ENCODE results near the gene ANKRD6.

ANKRD6 gene

GRCh38 chr6:89414215-89414614 lies 18.7 kb upstream of the ANKRD6 start:
- DNase-seq, result no peak

DNA sequence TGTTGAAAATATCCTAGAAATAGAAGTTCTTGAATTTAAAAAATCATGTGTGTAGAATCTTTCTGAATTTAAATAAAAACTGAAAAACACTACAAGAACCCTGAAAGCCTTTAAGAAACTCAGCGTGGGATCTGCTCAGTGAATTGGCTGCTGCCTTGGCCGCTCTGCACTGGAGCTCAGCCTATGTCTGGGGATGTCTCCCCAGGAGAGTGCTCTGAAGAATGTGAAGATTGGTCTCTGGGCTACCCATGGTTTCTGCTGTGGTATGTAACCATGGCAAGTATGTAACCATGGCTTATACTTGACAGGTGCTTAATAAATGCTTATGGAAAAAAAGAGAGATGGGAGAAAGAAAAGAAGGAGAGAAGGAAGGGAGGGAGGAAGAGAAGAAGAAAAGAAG lies 17.8 kb upstream of the ANKRD6 start:
- DNase-seq, result no peak

DNA sequence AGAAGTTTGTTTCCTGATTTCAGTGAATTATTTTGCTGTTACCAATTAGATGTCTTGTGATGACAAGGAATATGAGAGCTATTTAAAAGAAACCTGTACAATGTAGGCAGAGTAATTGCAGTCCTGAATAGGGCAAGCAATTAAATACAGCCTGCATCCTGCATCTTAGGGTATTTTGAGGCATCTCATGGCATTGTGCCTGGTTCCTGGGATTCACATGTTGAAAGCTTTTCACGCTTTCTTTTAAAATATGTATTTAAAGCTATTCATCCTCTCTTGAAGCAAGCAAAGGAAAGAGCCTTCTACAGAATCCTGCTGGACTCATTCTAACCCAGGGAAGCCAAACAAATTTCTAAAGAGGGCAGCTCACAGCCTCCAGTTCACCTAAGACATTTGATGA lies 16.2 kb upstream of the ANKRD6 start:
- DNase-seq, result no peak

DNA sequence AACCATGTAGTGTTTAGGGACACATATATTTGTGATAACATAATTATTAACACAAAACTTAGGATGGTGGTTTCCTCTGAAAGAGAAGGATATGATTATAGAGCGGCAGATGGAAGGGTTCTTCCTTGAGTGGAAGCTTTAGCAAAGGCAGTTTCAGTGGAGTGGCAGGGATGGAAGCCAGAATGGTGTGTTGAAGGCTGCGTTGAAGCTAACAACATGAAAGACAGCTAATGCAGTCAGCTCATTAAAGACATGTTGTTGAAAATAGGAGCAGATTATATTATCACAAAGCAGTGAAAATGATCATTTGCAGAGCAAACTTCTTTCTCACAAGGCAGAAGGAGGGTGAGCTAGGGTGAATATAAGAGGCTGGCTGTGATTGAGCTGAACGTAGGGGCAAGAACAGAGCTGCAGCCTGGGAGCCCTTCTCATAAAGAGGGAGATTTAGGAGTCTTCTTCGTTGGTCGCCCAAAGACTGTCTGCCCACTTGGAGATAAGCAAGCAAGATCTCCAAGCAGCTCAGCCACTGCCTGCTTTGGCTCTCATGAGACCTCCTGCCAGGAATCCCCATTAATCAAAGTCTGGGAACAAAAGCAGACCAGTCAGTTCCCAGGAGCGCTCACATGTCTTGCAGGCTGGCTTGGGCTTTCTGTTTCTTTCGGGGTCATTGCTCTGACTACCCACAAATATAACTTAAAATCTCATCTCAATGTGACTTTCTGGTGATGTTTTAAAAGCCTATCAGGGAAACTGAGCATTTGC lies 2.6 kb upstream of the ANKRD6 start:
- DNase-seq, result peak; percentile 76

DNA sequence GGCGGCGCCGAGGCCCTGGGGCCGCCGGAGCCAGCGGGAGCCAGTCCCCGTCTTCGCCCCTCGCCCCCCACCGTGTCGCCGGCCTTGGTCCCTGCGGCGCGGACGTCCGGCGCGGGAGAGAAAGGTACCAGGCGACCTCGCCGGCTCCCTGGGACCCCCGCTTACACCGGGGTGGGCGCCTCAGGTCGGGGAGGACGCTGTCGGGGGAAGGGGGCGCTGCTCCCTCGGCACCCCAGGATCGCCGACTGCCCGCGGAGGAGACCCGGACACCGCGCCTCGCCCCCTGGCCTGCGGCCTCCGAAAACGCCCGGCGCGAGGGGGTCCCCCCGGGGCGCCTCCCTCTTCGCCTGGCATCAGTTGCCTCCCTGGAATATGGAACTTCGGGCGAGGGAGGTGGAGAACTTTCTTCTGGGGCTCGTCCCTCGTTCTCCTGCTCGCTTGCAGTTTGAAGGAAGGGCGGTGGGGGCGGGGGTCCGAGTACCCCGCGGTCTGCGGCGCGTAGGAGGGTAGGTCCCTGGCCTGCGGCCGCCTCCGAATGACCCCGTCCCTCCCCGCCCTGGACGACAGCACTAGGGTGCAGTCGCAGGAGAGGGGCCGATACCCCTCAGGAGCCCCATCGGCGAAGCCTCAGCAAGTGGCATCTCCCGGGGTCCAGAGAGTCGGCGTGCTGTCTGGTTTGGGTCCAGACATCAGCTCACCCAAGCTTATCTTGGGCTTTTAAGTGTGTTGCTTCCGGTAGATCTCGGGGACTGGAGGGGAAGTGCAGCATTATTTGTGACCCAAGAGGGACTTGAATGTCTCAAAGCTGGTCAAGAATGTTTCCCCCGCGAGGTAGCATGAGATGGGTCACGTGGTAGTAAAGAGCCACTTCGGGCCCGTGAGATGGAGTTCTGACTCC lies 549 bp downstream of the ANKRD6 start:
- no peak for DNase-seq

DNA sequence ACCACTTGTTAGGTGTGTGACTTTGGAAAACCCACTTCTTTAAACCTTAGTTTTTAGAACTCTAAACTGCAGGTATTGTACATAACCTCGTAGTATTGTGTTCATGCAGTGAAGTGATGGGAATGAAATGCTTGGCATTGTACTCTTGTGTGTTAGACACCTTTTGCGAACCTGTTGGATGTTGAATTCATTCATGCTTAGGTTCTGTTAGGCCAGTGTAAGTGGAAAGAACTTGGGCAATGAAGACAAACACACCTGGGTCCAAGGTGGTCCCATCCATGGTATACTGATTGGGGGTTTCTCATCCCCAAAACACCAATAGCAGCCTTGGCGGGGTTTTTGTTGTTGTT lies 1.2 kb downstream of the ANKRD6 start:
- DNase-seq, result no peak

DNA sequence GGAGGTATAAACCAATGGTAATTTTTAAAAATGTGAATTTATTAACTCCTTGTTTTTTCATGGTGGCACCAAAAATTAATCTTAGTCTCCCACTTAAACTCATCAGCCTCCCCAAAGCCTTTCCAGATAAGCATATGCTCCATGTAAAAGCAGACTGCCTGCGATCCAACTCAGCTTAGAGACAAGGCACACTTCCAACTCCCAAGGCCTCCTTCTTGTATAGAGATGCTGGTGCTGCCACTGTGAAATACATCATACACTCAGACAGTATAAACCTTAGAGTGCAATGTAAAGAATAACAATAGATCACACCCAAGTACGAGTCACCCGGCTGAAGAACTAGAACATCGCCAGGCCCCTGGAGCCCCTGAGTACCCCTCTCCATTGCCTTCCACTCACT lies 2.0 kb downstream of the ANKRD6 start:
- DNase-seq, result no peak

GRCh38 chr6:89436226-89436625 lies 3.3 kb downstream of the ANKRD6 start:
- DNase-seq, result no peak

- no peak for DNase-seq
These were observed 5.3 kb downstream of the ANKRD6 start for GRCh38 chr6:89438248-89438647.

DNA sequence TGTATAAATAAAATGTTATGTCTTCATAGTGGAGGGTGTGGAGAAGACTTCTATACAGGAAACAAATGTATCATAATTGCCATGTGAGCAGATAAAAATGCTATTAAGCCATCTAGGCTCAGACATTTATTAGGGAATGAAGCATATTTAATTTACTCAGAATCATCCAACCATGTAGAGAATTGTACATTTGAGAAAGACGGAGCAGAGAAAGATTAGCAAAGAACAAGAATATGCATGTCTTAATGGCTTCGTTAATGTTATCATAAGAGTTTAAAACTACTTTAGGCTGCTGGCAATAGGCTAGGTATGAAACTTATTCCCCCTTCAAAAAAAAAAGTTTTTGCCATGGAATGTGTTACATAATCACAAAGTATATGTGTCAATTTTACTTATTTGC lies 6.1 kb downstream of the ANKRD6 start:
- DNase-seq, result no peak

DNA sequence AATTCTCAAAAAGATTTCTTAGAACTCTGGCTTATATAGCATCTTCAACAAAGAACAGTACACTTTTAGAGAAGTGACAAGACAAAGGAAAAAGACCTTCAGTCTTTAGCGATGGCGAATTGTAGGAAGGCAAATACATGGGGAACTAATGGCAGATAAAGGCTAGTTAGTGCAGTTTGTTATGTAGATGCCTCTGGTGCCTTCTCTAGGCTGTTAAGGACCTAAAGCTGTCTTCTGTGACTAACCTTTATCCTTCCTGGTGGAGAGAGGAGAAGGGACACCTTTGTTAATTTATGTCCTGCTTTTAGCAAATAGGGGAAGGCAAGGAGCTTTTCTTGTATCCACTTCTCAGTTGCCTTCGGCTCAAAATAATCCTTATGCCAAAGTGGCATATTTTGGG lies 7.2 kb downstream of the ANKRD6 start:
- no peak for DNase-seq

DNA sequence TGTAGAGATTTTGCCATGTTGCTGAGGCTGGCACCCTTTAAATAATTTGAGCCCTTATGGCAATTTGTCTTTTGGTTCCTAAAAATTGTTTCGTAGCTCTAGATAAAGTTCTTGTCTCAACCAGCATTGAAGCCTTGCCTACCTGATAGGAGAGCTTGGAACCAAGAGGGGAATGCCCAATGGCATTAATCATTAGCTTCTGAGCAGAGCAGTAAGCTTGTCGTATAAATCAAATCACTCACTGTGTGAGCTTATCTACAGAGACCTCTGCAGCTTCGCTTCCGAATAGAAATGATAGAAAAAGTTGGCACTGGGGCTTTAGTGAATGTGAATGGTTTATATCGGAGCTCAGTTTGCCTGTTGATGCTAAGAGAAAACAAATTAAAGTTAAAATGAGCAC lies 10.7 kb downstream of the ANKRD6 start:
- no peak for DNase-seq

- no peak for DNase-seq
These were observed 16.2 kb downstream of the ANKRD6 start for GRCh38 chr6:89449193-89449592.

- DNase-seq, result no peak
These were observed 19.3 kb downstream of the ANKRD6 start for GRCh38 chr6:89452281-89452680.

- DNase-seq, result no peak
These were observed 21.3 kb downstream of the ANKRD6 start for GRCh38 chr6:89454300-89454699.

GRCh38 chr6:89458704-89459103 lies 25.8 kb downstream of the ANKRD6 start:
- DNase-seq, result no peak

GRCh38 chr6:89459501-89459900 lies 26.5 kb downstream of the ANKRD6 start:
- DNase-seq, result no peak

- no peak for DNase-seq
These were observed 27.8 kb downstream of the ANKRD6 start for GRCh38 chr6:89460713-89461112.

DNA sequence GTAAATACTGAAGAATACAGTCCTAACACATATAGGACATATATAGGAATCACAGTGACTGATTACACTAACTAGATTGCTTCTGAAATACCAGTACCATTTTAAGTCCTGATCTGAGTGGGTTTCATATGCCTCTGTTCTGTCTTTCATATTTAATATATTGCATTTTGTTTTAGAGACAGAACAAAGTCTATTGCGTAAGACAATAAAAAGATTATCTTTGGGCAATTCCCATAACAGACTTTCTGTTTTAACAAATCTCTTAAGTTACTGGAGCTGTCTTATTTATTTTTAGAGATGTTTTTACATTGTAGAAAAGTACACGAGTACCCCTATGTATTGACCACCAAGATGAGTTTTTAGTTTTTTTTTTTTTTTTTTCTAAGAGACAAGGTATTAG lies 29.6 kb downstream of the ANKRD6 start:
- DNase-seq, result no peak

GRCh38 chr6:89464295-89464694 lies 31.3 kb downstream of the ANKRD6 start:
- DNase-seq, result no peak

- DNase-seq, result no peak
These were observed 34.5 kb downstream of the ANKRD6 start for GRCh38 chr6:89467437-89467836.

GRCh38 chr6:89468998-89469397 lies 36.0 kb downstream of the ANKRD6 start:
- DNase-seq, result no peak

DNA sequence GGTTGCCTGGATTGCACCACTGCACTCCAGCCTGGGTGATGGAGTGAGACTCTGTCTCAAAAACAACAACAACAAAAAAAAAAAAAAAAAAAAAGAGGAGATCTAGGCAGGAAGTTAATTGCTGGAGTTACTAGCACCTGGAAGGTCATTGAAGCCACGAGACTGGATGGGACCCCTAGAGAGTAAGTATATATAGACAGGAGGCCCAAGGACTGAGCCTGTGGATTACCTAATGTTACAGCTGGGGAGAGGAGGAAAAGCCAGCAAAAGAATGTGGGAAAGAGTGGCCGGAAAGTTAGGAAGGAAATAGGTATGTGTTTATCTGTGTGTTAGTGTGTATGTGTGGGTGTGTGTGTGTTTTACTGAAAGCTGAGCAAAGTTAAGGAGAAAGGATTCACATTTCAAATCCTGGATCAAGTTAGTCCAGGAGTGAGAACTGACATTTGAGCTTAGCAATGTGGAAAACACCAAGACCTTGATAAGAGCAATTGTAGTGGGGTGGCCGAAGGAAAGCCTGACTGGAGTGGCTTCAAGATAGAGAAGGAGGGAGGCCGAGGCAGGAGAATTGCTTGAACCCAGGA lies 38.4 kb downstream of the ANKRD6 start:
- DNase-seq, result no peak

- no peak for DNase-seq
These were observed 42.1 kb downstream of the ANKRD6 start for GRCh38 chr6:89475101-89475500.

Data from COR-L47 (cell line).